ENCODE results near the gene ELMO1.

Gene ELMO1

DNA sequence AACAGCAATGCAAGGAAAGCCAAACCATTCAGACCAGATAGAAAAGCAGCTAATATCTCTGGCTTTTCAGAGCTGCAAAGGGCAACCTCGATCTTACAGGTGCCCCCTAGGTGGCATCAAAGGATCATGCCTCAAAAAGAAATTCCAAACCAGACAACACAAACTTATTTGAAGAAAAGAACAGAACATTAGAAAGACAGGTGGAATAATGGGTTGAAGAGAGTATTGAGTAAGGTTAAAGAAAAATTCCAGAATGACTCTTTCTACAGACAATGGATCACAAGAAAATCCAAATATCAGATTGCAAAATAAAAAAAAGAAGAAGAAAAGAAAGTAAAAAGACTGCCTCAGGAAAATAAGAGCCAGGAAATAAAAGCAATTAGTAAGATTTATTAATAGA lies 213.7 kb downstream of the ELMO1 start:
- Histone ChIP-seq H3K4me3 (ENCODE audit: low read length) (no peak overlapping the region), H3K9me3 (ENCODE audit: control insufficient read depth, insufficient read depth, low read length) (no peaks in the 10 kb centered on the region), H3K9me2 (replicated peaks; ENCODE audit: control insufficient read depth, low read length) (no peaks in the 10 kb centered on the region), H3K27ac (ENCODE audit: low read depth, low read length) (no peak overlapping the region), H4K20me1 (ENCODE audit: control insufficient read depth, insufficient read depth, low read depth, low read length) (0 out of 2 replicates have a peak, but pooled peaks cover 3% of the 10 kb centered on the region), H3K4me1 (ENCODE audit: control insufficient read depth, low read length) (no peaks in the 10 kb centered on the region), H3K4me2 (ENCODE audit: low read length) (no peak overlapping the region), H3K79me2 (ENCODE audit: control insufficient read depth, low read length) (no peaks in the 10 kb centered on the region), H3F3A (ENCODE audit: control insufficient read depth, insufficient read depth) (no peaks in the 10 kb centered on the region), H3K27me3 (ENCODE audit: control insufficient read depth, low read length) (no peaks in the 10 kb centered on the region), H3K36me3 (ENCODE audit: control insufficient read depth, low read length) (no peaks in the 10 kb centered on the region; the same call in 1 of the 2 replicates)
- TF ChIP-seq, protein P1, sequence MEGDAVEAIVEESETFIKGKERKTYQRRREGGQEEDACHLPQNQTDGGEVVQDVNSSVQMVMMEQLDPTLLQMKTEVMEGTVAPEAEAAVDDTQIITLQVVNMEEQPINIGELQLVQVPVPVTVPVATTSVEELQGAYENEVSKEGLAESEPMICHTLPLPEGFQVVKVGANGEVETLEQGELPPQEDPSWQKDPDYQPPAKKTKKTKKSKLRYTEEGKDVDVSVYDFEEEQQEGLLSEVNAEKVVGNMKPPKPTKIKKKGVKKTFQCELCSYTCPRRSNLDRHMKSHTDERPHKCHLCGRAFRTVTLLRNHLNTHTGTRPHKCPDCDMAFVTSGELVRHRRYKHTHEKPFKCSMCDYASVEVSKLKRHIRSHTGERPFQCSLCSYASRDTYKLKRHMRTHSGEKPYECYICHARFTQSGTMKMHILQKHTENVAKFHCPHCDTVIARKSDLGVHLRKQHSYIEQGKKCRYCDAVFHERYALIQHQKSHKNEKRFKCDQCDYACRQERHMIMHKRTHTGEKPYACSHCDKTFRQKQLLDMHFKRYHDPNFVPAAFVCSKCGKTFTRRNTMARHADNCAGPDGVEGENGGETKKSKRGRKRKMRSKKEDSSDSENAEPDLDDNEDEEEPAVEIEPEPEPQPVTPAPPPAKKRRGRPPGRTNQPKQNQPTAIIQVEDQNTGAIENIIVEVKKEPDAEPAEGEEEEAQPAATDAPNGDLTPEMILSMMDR (IDR thresholded peaks at IDR 0.05; ENCODE audit: low read depth, low read length, poor library complexity, severe bottlenecking), result peak; percentile 88
- TF ChIP-seq EZH2phosphoT487 (IDR thresholded peaks at IDR 0.05; ENCODE audit: borderline replicate concordance, low read length), result no peak

DNA sequence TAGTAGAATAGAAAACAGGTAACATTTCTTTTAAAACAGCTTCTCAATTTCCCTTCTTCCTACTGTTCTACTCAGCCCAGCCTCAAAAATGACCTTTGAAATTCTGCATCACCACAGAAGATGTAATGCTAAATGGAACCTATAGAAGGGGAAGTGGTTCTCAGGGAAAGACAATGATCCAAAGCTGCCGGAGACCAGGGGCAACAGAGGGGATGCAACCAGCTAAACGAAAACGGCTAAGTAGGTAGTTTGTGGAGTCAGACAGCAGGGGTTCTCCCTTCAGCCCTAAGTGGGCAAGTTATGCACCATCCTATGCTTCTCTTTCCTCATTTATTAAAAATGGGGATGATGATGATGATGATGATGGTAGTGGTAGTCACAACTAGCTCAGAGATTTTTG lies 214.3 kb downstream of the ELMO1 start:
- H3K36me3 ChIP-seq (ENCODE audit: control insufficient read depth, low read length), result no peaks in the 10 kb centered on the region; the same call in 1 of the 2 replicates
- H3K4me1 ChIP-seq (ENCODE audit: control insufficient read depth, low read length), result no peaks in the 10 kb centered on the region
- H3K9me3 ChIP-seq (ENCODE audit: control insufficient read depth, insufficient read depth, low read length), result no peaks in the 10 kb centered on the region
- H3K79me2 ChIP-seq (ENCODE audit: control insufficient read depth, low read length), result no peaks in the 10 kb centered on the region
- no peak overlapping the region for H3K4me3 ChIP-seq (ENCODE audit: low read length)
- no peaks in the 10 kb centered on the region for H3K9me2 ChIP-seq (replicated peaks; ENCODE audit: control insufficient read depth, low read length)
- no peaks in the 10 kb centered on the region for H3K27me3 ChIP-seq (ENCODE audit: control insufficient read depth, low read length)
- no peaks in the 10 kb centered on the region for H3F3A ChIP-seq (ENCODE audit: control insufficient read depth, insufficient read depth)
- H3K27ac ChIP-seq (ENCODE audit: low read depth, low read length), result no peak overlapping the region
- TF ChIP-seq, protein P1 (IDR thresholded peaks at IDR 0.05; ENCODE audit: low read depth, low read length, poor library complexity, severe bottlenecking), result no peak
- no peak for TF ChIP-seq EZH2phosphoT487 (IDR thresholded peaks at IDR 0.05; ENCODE audit: borderline replicate concordance, low read length)
- no peak overlapping the region for H3K4me2 ChIP-seq (ENCODE audit: low read length)
- 0 out of 2 replicates have a peak, but pooled peaks cover 3% of the 10 kb centered on the region for H4K20me1 ChIP-seq (ENCODE audit: control insufficient read depth, insufficient read depth, low read depth, low read length)

DNA sequence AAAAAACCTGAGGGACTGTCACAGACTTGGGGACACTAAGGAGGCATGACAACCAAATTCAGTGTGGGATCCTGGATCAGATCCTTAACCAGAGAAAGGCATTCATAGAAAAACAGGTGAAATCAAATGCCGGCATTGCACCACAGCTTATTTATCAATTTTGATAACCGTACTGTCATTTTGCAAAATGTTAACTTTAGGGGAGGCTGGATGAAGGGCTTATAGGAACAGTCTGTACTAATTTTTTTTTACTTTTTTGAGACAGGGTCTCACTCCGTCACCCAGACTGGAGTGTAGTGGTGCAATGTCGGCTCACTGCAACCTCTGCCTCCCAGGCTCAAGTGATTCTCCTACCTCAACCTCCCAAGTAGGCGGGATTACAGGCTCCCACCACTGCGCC lies 217.1 kb downstream of the ELMO1 start:
- Histone ChIP-seq H3K27me3 (ENCODE audit: control insufficient read depth, low read length) (no peaks in the 10 kb centered on the region), H3K4me1 (ENCODE audit: control insufficient read depth, low read length) (no peaks in the 10 kb centered on the region), H3K4me2 (ENCODE audit: low read length) (no peak overlapping the region), H3K9me3 (ENCODE audit: control insufficient read depth, insufficient read depth, low read length) (no peaks in the 10 kb centered on the region), H3K9me2 (replicated peaks; ENCODE audit: control insufficient read depth, low read length) (no peaks in the 10 kb centered on the region), H3K36me3 (ENCODE audit: control insufficient read depth, low read length) (no peaks in the 10 kb centered on the region; the same call in 1 of the 2 replicates), H3F3A (ENCODE audit: control insufficient read depth, insufficient read depth) (no peaks in the 10 kb centered on the region), H3K27ac (ENCODE audit: low read depth, low read length) (no peak overlapping the region), H4K20me1 (ENCODE audit: control insufficient read depth, insufficient read depth, low read depth, low read length) (0 out of 2 replicates have a peak, but pooled peaks cover 3% of the 10 kb centered on the region), H3K79me2 (ENCODE audit: control insufficient read depth, low read length) (no peaks in the 10 kb centered on the region), H3K4me3 (ENCODE audit: low read length) (no peak overlapping the region)
- TF ChIP-seq, protein P1 (IDR thresholded peaks at IDR 0.05; ENCODE audit: low read depth, low read length, poor library complexity, severe bottlenecking), result no peak
- TF ChIP-seq EZH2phosphoT487 (IDR thresholded peaks at IDR 0.05; ENCODE audit: borderline replicate concordance, low read length), result no peak
